B cell (primary cell): Measurements from ENCODE around the gene TFCP2. TPM values are rescaled to one million over a fixed set of nuclear protein-coding genes. Genes with fewer than 3 reads are reported as not detected.

Experiments used
- ATAC-seq: fragments of 200-7000 bp; cut with Tn5 transposase; one replicate; pipeline ENCODE4 v1.10.0; 2021; ENCODE audit warnings: low read depth, mild to moderate bottlenecking, moderate number of reproducible peaks, moderate library complexity
- CTCF ChIA-PET: fragments of 350-600 bp; sonication (Branson Sonifier 250); formaldehyde crosslinking; loops from one replicate; lab custom pipeline; 2021; ENCODE audit warnings: antibody characterized with exemption, inconsistent platforms; lab: Charles Lee
- POLR2A ChIA-PET: fragments of 350-600 bp; sonication (Branson Sonifier 250); formaldehyde crosslinking; loops from one replicate; lab custom pipeline; 2021; ENCODE audit warnings: antibody characterized with exemption; lab: Charles Lee
- DNase-seq: peaks from one replicate; pipeline ENCODE4 v3.0.0; 2013
- H2AFZ ChIP-seq: 2 replicates; pipeline ENCODE4 v1.6.1; 2012; ENCODE audit warnings: mild to moderate bottlenecking, low read depth, low read length; ENCODE audit not compliant: insufficient read depth, poor library complexity, severe bottlenecking
- H3K27ac ChIP-seq, 2 donors: 1 replicate in 1 of 2; 2 replicates in 1 of 2; pipeline ENCODE4 v1.5.1; 2012 to 2013; ENCODE audit warnings: low read length in 2 of 2, mild to moderate bottlenecking in 2 of 2, moderate library complexity in 1 of 2
- H3K27me3 ChIP-seq, 4 experiments: fragments of 200-600 bp in 1 of 4; sonication (generic) in 1 of 4; replicated peaks in 1 of 4; 1 replicate in 2 of 4; 2 replicates in 2 of 4; pipeline versions ENCODE4 v1.6.1 to v1.7.0; 2013 to 2016; ENCODE audit warnings: low read length in 3 of 4, mild to moderate bottlenecking in 2 of 4, mixed read lengths in 1 of 4, moderate library complexity in 1 of 4; ENCODE audit not compliant: insufficient read depth in 4 of 4, control insufficient read depth in 3 of 4; ENCODE audit errors: control extremely low read depth in 1 of 4
- H3K36me3 ChIP-seq, 2 experiments: replicated peaks in 1 of 2; 1 replicate in 1 of 2; 2 replicates in 1 of 2; pipeline versions ENCODE4 v1.6.1 to v1.7.1; 2013; ENCODE audit warnings: low read length in 1 of 2; ENCODE audit not compliant: insufficient read depth in 2 of 2, control insufficient read depth in 1 of 2; ENCODE audit errors: control extremely low read depth in 1 of 2, extremely low read depth in 1 of 2
- H3K4me1 ChIP-seq, 2 donors: fragments of 200-600 bp in 1 of 2; sonication (generic) in 1 of 2; 1 replicate in 1 of 2; 2 replicates in 1 of 2; pipeline versions ENCODE4 v1.5.1 to v1.6.1; 2013 to 2017; ENCODE audit warnings: low read length in 2 of 2; ENCODE audit not compliant: control insufficient read depth in 2 of 2, insufficient read depth in 2 of 2
- H3K4me2 ChIP-seq: replicated peaks from 2 replicates; pipeline ENCODE3; 2012; ENCODE audit warnings: mild to moderate bottlenecking, low read depth, low read length; ENCODE audit not compliant: poor library complexity, severe bottlenecking
- H3K4me3 ChIP-seq, 5 experiments: fragments of 200-600 bp in 1 of 5; sonication (generic) in 1 of 5; 1 replicate in 3 of 5; 2 replicates in 2 of 5; pipeline versions ENCODE4 v1.5.1 to v1.7.0; 2011 to 2016; ENCODE audit warnings: low read length in 4 of 5, mild to moderate bottlenecking in 4 of 5, low read depth in 2 of 5, control low read depth in 1 of 5, moderate library complexity in 1 of 5; ENCODE audit not compliant: insufficient read depth in 1 of 5; ENCODE audit errors: control extremely low read depth in 1 of 5, extremely low read depth in 1 of 5
- H3K79me2 ChIP-seq: fragments of 200-600 bp; sonication (generic); one replicate; pipeline ENCODE4 v1.6.0; 2016; ENCODE audit warnings: low read length; ENCODE audit not compliant: control insufficient read depth, insufficient read depth
- H3K9ac ChIP-seq: fragments of 200-600 bp; sonication (generic); 2 replicates; pipeline ENCODE4 v1.6.1; 2017; ENCODE audit warnings: mild to moderate bottlenecking, low read length, moderate library complexity
- H3K9me3 ChIP-seq, 3 donors: one replicate each; pipeline versions ENCODE4 v1.6.1 to v1.7.1; 2013; ENCODE audit warnings: low read length in 2 of 3; ENCODE audit not compliant: control insufficient read depth in 2 of 3, insufficient read depth in 1 of 3; ENCODE audit errors: control extremely low read depth in 1 of 3
- H4K20me1 ChIP-seq: 2 replicates; pipeline ENCODE4 v1.6.0; 2012; ENCODE audit warnings: mild to moderate bottlenecking, low read length; ENCODE audit not compliant: insufficient read depth, control insufficient read depth, poor library complexity, severe bottlenecking
- H3K27ac Mint-ChIP-seq: one replicate; pipeline ENCODE4 v1.8.0; 2021; ENCODE audit warnings: mixed read lengths
- H3K27me3 Mint-ChIP-seq: one replicate; pipeline ENCODE4 v1.8.0; 2021; ENCODE audit warnings: mixed read lengths
- H3K4me1 Mint-ChIP-seq: one replicate; pipeline ENCODE4 v1.8.0; 2021; ENCODE audit warnings: mixed read lengths
- H3K4me3 Mint-ChIP-seq: one replicate; pipeline ENCODE4 v1.8.0; 2021; ENCODE audit warnings: mixed read lengths
- H3K9me3 Mint-ChIP-seq: one replicate; pipeline ENCODE4 v1.8.0; 2022; ENCODE audit warnings: mixed read lengths; ENCODE audit not compliant: insufficient read depth
- EZH2 ChIP-seq: IDR thresholded peaks from 2 replicates; pipeline ENCODE4 v1.6.1; 2012; ENCODE audit warnings: borderline replicate concordance, low read depth, mild to moderate bottlenecking, moderate library complexity, low read length; ENCODE audit not compliant: insufficient read depth, poor library complexity, severe bottlenecking
- WGBS: methylation state at CpG from one replicate; pipeline ENCODE4 v1.1.5; 2013; ENCODE audit warnings: missing lambda C conversion rate; ENCODE audit not compliant: insufficient coverage; 5-methylcytosine and 5-hydroxymethylcytosine counted together
- intact Hi-C: fragments of 100-400 bp; cut with micrococcal nuclease; formaldehyde crosslinking; loops from one replicate; pipeline ENCODE4 v1.10.0; 2022
- polyA plus RNA-seq: library from polyadenylated mRNA; depleted of rRNA; stranded (reverse); fragments of >200 nt; gene quantifications from 2 replicates; pipeline ENCODE4 v1.2.3, GENCODE V29; 2012
- total RNA-seq, 2 donors: library from RNA; stranded (reverse); fragments of 120-200 nt in 1 of 2; gene quantifications; 1 replicate in 1 of 2; 2 replicates in 1 of 2; pipeline versions ENCODE4 v1.2.3 to v1.2.4, GENCODE V29; 2013 to 2022
- TF ChIP-seq, protein P1 (sequence below): fragments of 200-600 bp; IDR thresholded peaks from one replicate; pipeline ENCODE4 v1.8.0; 2022; ENCODE audit warnings: antibody characterized with exemption, mild to moderate bottlenecking

The TFCP2 gene
- total and polyA plus RNA-seq, 2 donors (not counting 1 experiment from before 2014, with no cell fraction given), result 12.1 to 38.8 TPM

- intact Hi-C loops, result no loop called here
- Mint-ChIP-seq H3K27me3 (no peaks in the 10 kb centered on the region), H3K9me3 (no peaks in the 10 kb centered on the region), H3K4me1 (no peaks in the 10 kb centered on the region), H3K27ac (no peak overlapping the region), H3K4me3 (no peak overlapping the region)
- peaks cover 2% of the 10 kb centered on the region for H3K79me2 ChIP-seq
- ChIA-PET CTCF (interaction anchor here (1.0 kb wide), 1 partner anchor 217 kb away, joined by 3 read pairs; no protein-coding TSS in a partner anchor), POLR2A (interaction anchor here (0.6 kb wide), 1 partner anchor 93 kb away, joined by 5 read pairs; the partner anchor contains the start of gene POU6F1)
- H3K4me2 ChIP-seq, result no peak overlapping the region
- no peak for TF ChIP-seq EZH2
- TF ChIP-seq, protein P1, sequence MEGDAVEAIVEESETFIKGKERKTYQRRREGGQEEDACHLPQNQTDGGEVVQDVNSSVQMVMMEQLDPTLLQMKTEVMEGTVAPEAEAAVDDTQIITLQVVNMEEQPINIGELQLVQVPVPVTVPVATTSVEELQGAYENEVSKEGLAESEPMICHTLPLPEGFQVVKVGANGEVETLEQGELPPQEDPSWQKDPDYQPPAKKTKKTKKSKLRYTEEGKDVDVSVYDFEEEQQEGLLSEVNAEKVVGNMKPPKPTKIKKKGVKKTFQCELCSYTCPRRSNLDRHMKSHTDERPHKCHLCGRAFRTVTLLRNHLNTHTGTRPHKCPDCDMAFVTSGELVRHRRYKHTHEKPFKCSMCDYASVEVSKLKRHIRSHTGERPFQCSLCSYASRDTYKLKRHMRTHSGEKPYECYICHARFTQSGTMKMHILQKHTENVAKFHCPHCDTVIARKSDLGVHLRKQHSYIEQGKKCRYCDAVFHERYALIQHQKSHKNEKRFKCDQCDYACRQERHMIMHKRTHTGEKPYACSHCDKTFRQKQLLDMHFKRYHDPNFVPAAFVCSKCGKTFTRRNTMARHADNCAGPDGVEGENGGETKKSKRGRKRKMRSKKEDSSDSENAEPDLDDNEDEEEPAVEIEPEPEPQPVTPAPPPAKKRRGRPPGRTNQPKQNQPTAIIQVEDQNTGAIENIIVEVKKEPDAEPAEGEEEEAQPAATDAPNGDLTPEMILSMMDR, result no peak
- WGBS, result 98% methylated on average over 14 of the region's 14 CpGs
- no peak overlapping the region for H3K9ac ChIP-seq
- no peaks in the 10 kb centered on the region for H3K27me3 ChIP-seq
- H3K36me3 ChIP-seq, result peaks cover 0 to 3% of the 10 kb centered on the region in 2 experiments
- H3K4me3 ChIP-seq, result no peak overlapping the region
- H3K4me1 ChIP-seq, result no peaks in the 10 kb centered on the region
- ATAC-seq (no peak), DNase-seq (no peak)
- no peaks in the 10 kb centered on the region for H3K9me3 ChIP-seq
- H4K20me1 ChIP-seq, result no peaks in the 10 kb centered on the region
- H2AFZ ChIP-seq, result no peak overlapping the region
- H3K27ac ChIP-seq, result no peak overlapping the region
Observed at GRCh38 chr12:51124504-51124903, 48.4 kb downstream of the TFCP2 start.

GRCh38 chr12:51122844-51123243 lies 50.1 kb downstream of the TFCP2 start:
- Histone ChIP-seq H3K4me2 (no peak overlapping the region), H4K20me1 (no peaks in the 10 kb centered on the region), H3K9me3 (no peaks in the 10 kb centered on the region), H3K4me3 (no peak overlapping the region), H3K27me3 (no peaks in the 10 kb centered on the region), H3K4me1 (no peaks in the 10 kb centered on the region), H2AFZ (no peak overlapping the region), H3K36me3 (peaks cover 0 to 6% of the 10 kb centered on the region in 2 experiments), H3K9ac (no peak overlapping the region), H3K27ac (no peak overlapping the region), H3K79me2 (no peaks in the 10 kb centered on the region)
- Mint-ChIP-seq H3K27me3 (no peaks in the 10 kb centered on the region), H3K27ac (no peak overlapping the region), H3K4me1 (no peaks in the 10 kb centered on the region), H3K9me3 (no peaks in the 10 kb centered on the region), H3K4me3 (no peak overlapping the region)
- ATAC-seq, result no peak
- intact Hi-C loops, result no loop called here
- ChIA-PET CTCF (no interaction called here), POLR2A (no interaction called here)
- no peak for DNase-seq
- TF ChIP-seq, protein P1, result no peak
- no peak for TF ChIP-seq EZH2
